COLO668 (cell line): ENCODE results near the gene MED16.

ENCODE experiments used
- DNase-seq: peaks from one replicate; lab custom pipeline; 2025; ENCODE audit not compliant: unreplicated experiment; lab: John Stamatoyannopoulos, UW

Gene MED16

DNA sequence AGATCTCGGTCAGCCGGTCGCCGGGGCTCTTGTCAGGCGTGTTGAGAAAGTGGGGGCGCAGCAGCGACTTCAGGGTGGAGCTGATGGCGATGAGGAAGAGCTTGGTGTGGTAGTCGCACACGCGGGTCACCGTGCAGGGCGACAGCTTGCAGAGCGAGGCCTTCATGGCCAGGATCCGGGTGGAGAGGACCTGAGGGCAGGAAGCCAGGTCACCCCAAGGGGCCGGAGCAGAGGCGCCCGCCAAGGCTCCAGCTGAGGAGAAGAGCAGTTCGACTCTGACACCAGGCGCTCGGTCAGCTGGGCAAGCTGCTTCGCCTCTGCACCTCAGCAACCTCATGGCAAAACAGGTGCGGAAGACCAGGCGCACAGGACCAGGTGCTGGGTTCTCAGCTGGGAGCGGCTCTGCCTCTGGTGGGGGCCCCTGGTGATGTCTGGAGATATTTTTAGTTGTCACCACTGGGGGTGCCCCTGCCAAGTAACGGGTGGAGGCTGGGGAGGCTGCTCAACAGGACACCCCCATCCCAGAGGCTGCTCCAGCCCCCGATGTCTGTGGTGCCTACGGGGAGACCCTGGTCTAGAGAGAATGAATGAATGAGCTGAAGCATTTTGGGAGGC is 17.6 kb downstream of the MED16 start:
- DNase-seq = no peak

DNA sequence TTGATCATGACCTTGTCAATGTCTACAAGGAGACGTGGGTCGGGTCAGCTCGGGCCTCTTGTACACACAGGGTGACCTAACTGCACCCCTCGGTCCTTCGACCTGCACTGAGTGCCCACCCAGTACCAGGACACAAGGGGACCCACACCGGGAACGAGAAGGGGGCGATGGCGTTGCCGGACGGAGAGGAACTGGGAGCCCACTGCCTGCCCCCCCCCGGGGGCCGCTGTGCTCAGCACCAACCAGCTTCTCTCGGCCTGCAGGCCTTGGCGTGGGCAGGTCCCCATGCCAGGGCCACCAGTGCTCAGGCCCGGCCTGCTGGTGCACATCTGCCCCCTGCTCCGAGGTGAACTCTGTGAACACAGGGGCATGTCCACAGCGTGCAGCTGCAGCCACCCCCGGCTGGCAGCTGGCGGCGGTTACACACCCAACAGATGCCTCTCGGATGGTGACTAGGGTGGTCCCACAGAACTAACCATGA is 19.4 kb downstream of the MED16 start:
- no peak for DNase-seq

DNA sequence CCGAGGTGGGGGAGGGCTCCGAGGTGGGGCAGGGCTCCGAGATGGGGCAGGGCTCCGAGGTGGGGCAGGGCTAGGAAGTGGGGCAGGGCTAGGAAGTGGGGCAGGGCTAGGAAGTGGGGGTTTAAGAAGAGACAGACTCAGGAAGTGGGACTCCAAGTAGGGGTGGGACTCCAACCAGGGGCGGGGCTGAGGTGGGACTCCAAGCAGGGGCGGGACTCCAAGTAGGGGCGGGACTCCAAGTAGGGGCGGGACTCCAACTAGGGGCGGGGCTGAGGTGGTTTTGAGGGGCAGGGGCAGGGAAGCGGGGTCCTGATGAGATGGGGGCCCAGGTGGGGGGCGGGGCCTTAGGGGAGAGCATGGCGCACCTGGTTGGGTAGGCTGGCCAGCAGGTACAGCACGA is 19.9 kb downstream of the MED16 start:
- no peak for DNase-seq

DNA sequence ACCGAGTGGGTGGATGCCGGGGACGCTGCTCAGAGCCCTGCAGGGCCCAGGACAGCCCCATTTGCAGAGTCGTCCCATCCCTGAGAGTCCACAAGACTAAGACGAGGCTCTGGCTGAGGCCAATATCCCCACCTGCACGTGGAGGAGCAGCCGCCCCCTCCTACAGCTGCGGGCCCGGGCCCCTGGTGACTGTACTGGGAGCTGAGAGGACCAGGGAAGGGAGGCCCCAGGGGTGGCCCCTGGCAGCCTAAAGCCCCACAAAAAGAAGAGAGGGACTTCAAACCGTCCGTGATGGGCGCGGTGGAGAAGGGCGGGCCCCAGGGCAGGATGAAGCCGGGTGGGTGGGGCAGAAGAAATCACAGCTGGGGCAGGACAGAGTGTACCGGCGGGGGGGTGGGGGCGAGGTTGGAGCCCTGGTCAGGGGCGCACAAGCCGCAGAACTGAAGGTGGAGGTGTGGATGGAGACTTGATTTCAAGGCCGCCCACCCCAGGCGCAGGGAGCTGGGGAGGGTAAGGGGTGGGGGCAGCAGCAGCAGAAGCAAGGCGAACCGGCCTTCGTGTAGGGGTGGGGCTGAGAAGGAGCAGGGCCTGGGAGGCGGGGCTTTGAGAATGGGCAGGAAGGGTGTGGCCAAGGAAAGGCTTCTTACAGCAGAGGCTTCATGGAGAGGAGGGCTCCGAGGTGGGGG is 20.6 kb downstream of the MED16 start:
- no peak for DNase-seq

DNA sequence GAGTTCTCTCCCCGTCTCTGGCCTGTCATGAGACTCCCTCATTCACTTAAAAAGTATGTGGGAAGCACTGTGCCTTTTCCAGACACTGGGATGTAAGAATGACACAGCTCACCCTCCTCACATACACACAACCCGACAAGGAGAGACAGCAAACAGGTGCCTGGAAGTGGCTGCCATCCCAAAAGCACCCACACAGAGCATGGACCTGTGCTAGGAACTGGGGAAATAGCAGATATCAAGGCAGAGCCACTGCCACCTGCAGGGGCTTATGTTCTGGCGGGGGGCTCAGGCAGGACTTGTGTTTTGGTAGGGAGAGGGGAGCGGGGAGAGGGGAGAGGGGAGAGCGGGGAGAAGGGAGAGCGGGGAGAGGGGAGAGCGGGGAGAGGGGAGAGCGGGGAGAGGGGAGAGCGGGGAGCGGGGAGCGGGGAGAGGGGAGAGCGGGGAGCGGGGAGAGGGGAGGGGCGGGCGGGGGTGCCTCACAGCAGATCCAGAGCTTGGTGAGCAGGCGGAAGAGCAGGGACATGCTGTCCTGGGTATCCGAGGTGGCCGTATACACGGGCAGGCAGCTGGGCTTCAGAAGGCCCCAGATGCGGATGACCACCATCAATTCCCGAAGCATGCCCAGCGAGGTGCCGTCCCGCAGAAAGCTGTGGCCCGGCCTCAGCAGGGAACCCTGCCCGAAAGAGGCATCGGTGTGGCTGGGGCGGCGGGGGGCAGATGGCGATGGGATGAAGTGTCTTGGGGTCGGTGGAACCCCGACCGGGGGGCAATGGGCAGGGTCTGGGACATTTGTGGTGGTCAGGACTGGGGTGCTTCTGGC is 21.3 kb downstream of the MED16 start:
- DNase-seq = no peak

DNA sequence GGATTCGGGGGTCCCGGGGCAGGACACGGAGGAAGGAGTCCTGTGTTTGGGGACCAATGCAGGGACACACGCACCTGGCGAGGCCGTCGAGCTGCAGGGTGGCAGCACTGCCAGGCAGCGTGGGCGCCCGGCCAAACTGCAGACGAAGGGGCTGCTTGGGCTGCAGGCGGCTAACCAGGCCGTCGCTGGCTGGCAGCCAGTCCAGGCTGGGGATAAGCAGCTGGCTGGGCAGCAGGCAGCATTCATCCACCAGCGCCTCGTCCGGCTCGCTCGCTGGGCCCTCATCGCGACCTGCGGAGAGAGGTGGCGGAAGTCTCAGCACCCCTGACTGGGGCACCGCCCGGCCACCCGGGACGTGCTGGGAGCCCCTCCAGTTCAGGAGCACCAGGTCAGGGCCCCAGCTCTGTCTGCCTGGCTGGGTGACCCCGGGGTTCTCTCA is 22.0 kb downstream of the MED16 start:
- no peak for DNase-seq

DNA sequence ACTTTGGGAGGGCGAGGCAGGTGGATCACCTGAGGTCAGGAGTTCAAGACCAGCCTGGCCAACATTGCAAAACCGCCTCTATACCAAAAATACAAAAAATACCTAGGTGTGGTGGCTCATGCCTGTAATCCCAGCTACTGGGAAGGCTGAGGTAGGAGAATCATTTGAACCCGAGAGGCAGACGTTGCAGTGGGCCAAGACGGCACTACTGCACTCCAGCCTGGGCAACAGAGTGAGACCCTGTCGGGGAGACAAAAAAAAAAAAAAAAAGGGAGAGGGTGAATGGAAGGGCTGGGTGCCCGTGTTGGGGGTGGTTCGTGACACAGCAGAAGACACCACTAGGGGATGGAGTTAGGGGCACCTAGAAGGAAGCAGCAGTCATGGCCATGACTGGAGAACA is 22.7 kb downstream of the MED16 start:
- DNase-seq = no peak

DNA sequence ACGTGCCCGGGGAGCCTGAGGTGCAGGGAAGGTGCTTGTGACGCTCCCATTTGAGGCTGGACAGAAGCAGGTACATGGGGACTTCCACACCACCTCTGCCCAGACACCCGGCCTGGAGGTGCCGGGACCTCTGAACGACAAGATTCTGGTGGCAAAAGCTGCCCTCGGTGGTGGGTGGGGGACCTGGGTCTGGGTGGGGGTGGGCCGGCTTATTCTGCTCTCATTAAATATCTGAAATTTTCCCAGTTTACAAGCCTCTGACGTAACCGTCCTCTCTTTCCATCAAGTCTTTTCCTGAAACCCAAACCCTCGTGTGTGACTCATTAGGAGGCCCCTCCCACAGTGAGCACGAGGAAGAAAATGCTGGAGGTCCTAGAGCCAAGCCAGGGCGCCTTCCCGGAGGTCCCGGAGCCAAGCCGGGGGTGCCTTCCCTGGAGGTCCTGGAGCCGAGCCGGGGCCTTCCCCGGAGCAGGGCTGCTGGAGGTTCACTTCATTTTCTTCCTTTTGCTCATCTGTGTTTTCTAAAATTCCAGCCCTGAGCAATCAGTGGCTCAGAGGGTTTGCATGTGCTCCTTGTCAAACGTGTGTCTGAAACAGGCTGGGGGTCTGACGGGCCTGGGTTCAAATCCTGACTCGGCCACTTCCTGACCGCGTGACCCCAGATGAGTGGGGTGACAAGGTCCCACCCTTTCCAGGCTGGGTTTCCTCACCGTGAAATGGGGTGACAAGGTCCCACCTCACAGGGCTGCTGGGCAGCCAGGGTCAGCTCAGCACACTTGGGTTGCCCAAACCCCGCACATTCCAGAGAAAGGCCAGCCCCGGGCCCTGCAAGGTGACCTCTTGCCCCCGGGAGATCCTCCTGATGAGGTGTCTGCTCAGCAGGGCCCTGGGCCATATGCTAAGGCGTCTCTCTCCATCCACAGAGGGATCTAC is 23.5 kb downstream of the MED16 start:
- no peak for DNase-seq

DNA sequence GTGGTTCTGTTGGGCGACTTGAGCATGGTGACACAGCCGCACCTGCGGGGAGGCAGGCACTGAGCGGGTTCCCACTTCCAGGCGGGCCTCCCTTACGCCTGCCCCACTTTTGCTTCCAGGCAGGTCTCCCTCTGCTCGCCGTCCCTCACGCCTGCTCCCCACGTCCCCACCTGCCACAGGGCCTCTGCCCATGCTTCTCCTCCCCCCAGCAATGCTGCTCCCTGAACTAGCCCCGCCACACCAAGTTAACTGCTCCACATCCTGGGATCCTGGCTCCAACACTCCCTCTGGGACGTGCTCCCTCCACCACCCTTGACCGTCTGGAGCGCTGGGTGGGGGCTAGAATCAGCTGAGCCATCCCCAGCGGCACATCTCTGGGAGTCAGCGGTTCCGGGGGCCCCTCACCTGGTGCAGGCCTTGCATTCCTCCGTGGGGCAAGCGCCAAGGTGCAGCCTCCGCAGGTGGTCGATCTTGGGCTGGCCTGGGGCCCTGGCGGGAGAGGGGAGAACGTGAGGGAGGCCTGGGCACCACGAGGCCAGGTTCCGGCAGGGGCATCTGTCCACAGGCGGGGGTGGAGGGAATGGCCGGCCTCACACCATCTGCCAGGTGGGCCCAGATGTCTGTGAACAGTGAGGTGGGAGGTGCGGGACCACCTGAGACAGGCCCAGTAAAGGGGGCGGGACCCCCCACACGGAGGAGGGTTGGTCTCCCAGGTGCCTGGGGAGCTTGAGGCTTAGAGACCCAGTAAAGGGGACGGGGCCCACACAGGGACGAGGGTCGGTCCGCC is 24.3 kb downstream of the MED16 start:
- DNase-seq = no peak

DNA sequence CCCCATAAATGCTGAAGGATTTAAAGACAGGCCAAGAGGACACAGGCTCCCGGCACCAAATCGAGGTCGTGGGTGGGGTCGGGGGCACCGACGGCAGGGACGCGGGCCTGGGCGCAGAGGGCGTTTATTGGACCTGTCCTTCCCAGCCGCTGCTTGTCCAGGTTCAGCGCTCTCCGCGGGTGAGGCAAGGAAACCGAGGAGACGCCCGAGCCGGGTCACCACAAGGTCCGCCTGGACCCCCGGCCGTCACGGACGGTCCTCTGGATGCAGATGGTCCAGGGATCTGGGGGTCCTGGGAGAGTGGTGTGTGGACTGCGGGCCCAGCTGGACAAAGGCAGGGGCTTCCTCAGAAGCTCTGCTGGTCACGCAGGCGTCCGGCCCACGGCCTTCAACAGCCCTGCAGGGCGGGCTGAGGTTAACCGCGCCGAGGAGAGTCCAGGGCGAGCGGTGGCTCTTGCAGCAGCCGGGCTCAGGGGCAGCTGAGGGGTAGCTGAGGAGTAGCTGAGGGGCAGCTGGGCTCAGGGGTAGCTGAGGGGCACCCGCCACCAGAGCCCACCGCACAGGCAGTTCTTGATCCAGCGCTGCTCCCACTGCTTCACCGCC is 25.0 kb downstream of the MED16 start:
- no peak for DNase-seq

DNA sequence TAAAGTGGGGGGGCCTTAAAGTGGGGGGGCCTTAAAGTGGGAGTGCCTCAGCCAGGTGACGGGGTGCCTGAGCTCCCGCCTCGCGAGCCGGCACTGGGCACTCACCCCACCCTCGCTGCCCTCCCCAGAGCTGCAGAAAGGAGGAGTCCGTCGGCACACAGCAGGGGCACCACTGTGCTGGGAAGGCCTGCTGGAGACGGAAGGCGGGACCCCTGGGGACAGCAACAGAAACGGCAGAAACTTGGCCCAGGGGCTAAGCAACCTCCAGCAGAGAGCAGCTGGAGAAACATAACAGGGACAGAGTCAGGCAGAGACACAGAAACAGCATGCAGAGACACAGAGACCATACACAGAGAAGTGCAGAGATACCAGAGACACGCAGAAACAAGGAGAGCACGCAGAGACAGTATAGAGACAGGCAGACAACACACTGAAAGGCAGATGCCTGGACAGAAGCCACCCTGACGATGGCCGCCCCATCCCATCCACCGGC is 25.6 kb downstream of the MED16 start:
- no peak for DNase-seq

DNA sequence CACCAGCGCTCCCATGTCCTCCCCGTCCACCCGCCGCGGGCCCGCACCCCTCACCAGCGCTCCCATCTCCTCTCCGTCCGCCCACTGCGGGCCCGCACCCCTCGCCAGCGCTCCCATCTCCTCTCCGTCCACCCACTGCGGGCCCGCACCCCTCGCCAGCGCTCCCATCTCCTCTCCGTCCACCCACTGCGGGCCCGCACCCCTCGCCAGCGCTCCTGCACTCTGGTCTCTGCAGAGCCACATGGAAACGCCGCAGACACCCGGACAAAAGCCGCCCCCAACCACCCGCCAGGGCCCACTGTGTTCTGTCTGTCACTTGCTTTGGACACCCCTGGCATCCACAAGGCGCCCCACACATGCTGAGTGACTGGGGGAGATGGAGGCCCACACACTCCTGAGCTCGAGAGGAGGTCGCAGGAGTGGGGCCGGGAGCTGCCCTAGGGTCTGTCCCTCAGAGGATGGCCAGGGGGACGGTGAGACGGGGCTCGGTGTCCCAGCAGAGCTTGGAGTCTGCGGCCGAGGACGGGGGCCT is 26.2 kb downstream of the MED16 start:
- no peak for DNase-seq

DNA sequence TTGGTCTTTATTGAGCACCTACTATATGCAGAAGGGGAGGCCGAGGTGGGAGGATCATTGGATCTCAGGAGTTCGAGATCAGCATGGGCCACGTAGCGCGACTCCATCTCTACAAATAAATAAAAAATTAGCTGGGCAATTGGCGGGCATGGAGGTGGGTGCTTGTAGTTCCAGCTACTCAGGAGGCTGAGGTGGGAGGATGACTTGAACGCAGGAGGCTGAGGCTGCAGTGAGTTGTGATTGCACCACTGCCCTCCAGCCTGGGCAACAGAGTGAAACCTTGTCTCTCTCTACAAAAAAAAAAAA is 29.7 kb downstream of the MED16 start:
- DNase-seq = no peak

DNA sequence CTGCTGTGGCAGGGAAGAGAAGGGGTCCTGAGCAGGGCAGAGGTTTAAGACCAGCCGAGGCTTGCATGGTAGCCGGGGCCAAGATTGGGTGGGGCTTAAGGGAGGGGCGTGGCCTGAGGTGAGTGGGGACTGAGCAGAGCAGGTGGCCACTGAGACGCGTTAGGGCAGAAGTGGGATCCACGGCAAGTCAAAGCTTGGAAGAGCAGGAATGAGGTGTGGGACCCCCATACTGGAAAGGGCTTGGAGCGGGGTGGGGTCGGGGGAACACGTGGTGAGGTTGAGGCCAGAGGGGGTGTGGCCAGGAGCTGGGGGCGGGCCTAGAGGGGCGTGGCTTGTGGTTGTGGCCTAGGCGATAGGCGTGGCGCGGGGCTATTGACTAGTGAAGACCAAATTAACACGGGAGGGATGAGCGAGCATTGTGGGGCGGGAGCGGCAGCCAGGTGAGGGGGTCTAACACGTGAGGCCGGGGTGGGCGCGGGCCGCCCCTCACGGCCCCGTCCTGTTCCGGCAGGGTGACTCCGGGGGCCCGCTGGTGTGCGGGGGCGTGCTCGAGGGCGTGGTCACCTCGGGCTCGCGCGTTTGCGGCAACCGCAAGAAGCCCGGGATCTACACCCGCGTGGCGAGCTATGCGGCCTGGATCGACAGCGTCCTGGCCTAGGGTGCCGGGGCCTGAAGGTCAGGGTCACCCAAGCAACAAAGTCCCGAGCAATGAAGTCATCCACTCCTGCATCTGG is 30.2 kb downstream of the MED16 start:
- peak; percentile 60 for DNase-seq

DNA sequence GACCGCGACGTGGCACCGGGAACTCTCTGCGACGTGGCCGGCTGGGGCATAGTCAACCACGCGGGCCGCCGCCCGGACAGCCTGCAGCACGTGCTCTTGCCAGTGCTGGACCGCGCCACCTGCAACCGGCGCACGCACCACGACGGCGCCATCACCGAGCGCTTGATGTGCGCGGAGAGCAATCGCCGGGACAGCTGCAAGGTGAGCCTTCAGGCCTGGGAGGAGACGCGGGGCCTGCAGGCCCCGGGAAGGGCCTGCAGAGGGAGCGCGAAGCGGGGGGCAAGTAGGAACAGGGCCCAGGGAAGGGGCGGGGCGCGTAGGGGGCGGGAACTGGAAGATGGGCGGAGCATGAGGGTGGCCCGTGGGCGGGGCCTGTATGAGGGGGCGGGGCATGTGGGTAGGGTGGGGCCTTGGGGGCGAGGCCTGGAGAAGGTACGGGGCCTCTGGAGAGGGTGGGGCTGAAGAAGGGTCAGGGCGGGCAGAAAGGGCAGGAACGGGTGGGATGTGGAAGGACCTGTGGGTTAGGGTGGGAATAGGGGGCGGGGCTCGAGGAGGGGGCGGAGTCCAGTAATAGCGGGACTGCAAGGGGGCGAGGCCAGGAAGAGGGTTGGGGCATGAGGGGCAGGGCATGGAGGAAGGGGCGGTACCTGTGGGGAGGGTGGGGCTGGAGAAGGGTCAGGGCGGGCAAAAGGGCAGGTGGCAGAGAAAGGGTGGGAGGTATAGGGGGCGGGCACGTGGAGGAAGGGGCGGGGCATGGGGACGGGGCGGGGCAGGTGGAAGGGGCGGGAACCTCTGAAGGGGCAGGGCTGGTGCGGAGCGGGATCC is 31.0 kb downstream of the MED16 start:
- peak; percentile 69 for DNase-seq

DNA sequence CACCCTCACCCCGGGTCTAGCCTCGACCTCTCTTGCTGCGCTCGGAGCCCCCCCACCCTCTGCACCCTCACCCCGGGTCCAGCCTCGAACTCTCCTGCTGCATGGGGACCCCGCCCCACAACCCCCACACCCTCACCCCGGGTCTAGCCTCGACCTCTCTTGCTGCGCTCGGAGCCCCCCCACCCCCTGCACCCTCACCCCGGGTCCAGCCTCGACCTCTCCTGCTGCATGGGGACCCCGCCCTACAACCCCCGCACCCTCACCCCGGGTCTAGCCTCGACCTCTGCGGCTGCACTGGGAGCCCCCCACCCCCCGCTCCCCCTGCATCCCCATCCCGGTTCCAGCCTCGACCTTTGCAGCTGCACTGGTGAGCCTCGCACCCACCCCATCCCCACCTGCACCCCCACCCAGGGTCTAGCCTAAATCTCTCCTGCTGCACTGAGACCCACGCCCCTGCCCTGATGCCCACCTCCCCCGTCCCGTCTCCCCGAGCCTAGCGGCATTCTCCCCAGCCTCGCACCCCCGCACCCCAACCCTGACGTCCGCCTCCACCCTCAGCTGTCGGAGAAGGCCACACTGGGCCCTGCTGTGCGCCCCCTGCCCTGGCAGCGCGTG is 31.7 kb downstream of the MED16 start:
- no peak for DNase-seq
